ENCODE measurements around the gene PYGO2. TPM values are rescaled to one million over a fixed set of nuclear protein-coding genes. Genes with fewer than 3 reads are reported as not detected.

The PYGO2 gene
- total RNA-seq, 1 donor from 2014 or later, result 48.7 TPM

GRCh38 chr1:155001675-155002463 lies 40.3 kb upstream of the PYGO2 start:
- Histone ChIP-seq H3K9me3 (no peaks in the 10 kb centered on the region), H3K27me3 (no peaks in the 10 kb centered on the region), H3K36me3 (no peaks in the 10 kb centered on the region), H3K4me3 (peak overlapping the region; percentile 92 to 94), H3K27ac (peak overlapping the region; percentile 97 to 98), H3K4me1 (peaks cover 19 to 41% of the 10 kb centered on the region in 2 donors)
- peak; percentile 99 to 100 for DNase-seq (ENCODE audit: low spot score in 2 of 2)
- intact Hi-C loops (cut with DNase I), result loop anchor here (1.0 to 5.0 kb wide), 7 partner anchors 15 to 960 kb away; partner anchors contain the start of genes ADAM15, ATP8B2, CKS1B and SLC50A1
- peak in 2 of 3 experiments; percentile 50 to 59 for TF ChIP-seq CTCF (IDR thresholded peaks at IDR 0.05)

- Histone ChIP-seq H3K4me1 (peaks cover 18 to 38% of the 10 kb centered on the region in 2 donors), H3K27me3 (no peaks in the 10 kb centered on the region), H3K36me3 (no peaks in the 10 kb centered on the region), H3K4me3 (peak overlapping the region; percentile 92 to 94), H3K9me3 (no peaks in the 10 kb centered on the region), H3K27ac (peak overlapping the region; percentile 97 to 98)
- TF ChIP-seq CTCF (IDR thresholded peaks at IDR 0.05), result no peak
- intact Hi-C loops (cut with DNase I), result loop anchor here (1.0 to 5.0 kb wide), 4 partner anchors 16 to 961 kb away; partner anchors contain the start of genes ATP8B2 and SLC50A1
- DNase-seq (ENCODE audit: low spot score in 2 of 2), result no peak
Observed at GRCh38 chr1:155001425-155001674, 39.8 kb upstream of the PYGO2 start.

GRCh38 chr1:155000726-155001424 lies 39.3 kb upstream of the PYGO2 start:
- peak; percentile 61 to 95 for DNase-seq (ENCODE audit: low spot score in 2 of 2)
- Histone ChIP-seq H3K9me3 (no peaks in the 10 kb centered on the region), H3K36me3 (no peaks in the 10 kb centered on the region), H3K4me1 (peaks cover 14 to 33% of the 10 kb centered on the region in 2 donors), H3K27me3 (no peaks in the 10 kb centered on the region), H3K4me3 (peak overlapping the region; percentile 92 to 94), H3K27ac (peak overlapping the region; percentile 97 to 98)
- peak in 1 of 3 experiments; percentile 11 for TF ChIP-seq CTCF (IDR thresholded peaks at IDR 0.05)
- intact Hi-C loops (cut with DNase I), result loop anchor here (1.0 to 5.0 kb wide), 6 partner anchors 16 to 961 kb away; partner anchors contain the start of genes ATP8B2, FLAD1, PYGO2 and SLC50A1

GRCh38 chr1:155000411-155000725 lies 38.8 kb upstream of the PYGO2 start:
- intact Hi-C loops (cut with DNase I), result loop anchor here (1.0 to 5.0 kb wide), 5 partner anchors 17 to 962 kb away; partner anchors contain the start of genes ATP8B2, FLAD1, PYGO2 and SLC50A1
- DNase-seq (ENCODE audit: low spot score in 2 of 2), result no peak

More at GRCh38 chr1:155000411-155000725, 38.8 kb upstream of the PYGO2 start:
- peak overlapping the region; percentile 97 to 98 for H3K27ac ChIP-seq
- peak overlapping the region; percentile 92 to 94 for H3K4me3 ChIP-seq
- no peaks in the 10 kb centered on the region for H3K36me3 ChIP-seq
- TF ChIP-seq CTCF (IDR thresholded peaks at IDR 0.05), result no peak
- H3K9me3 ChIP-seq, result no peaks in the 10 kb centered on the region
- no peaks in the 10 kb centered on the region for H3K27me3 ChIP-seq
- peaks cover 14 to 28% of the 10 kb centered on the region in 2 donors for H3K4me1 ChIP-seq

All from ascending aorta (tissue), 2 donors.